HEK293T (cell line): Measurements from ENCODE around the gene NHP2.

ENCODE experiments used
- CTCF ChIA-PET: fragments of 350-600 bp; formaldehyde crosslinking; extraction: SDS; loops from one replicate; lab custom pipeline; 2021; ENCODE audit warnings: antibody characterized with exemption, inconsistent platforms; lab: Yijun Ruan, JAX
- POLR2A ChIA-PET: fragments of 350-600 bp; formaldehyde crosslinking; extraction: SDS; loops from one replicate; lab custom pipeline; 2020; ENCODE audit warnings: antibody characterized with exemption, inconsistent platforms; lab: Yijun Ruan, JAX
- DNase-seq: peaks from one replicate; pipeline ENCODE4 v3.0.0; 2012; ENCODE audit warnings: mixed read lengths; ENCODE audit errors: extremely low spot score
- ARNT ChIP-seq: fragments of 450-650 bp; IDR thresholded peaks from 2 replicates; pipeline ENCODE4 v1.6.1; 2017; ENCODE audit warnings: mild to moderate bottlenecking
- BHLHE40 ChIP-seq: fragments of 450-650 bp; IDR thresholded peaks from 2 replicates; pipeline ENCODE4 v1.6.1; 2016; ENCODE audit warnings: mild to moderate bottlenecking, moderate library complexity, borderline replicate concordance
- CTBP1 ChIP-seq: fragments of 450-650 bp; IDR thresholded peaks from 2 replicates; pipeline ENCODE4 v1.6.1; 2016; ENCODE audit warnings: borderline replicate concordance
- ELF4 ChIP-seq: fragments of 450-650 bp; IDR thresholded peaks from 2 replicates; pipeline ENCODE4 v1.6.1; 2017; ENCODE audit warnings: antibody characterized with exemption
- FOXA1 ChIP-seq: fragments of 450-650 bp; IDR thresholded peaks from 2 replicates; pipeline ENCODE4 v1.6.1; 2016; ENCODE audit warnings: mild to moderate bottlenecking
- FOXK2 ChIP-seq: fragments of 450-650 bp; IDR thresholded peaks from 2 replicates; pipeline ENCODE4 v1.6.1; 2016; ENCODE audit warnings: mild to moderate bottlenecking
- FOXM1 ChIP-seq: fragments of 450-650 bp; IDR thresholded peaks from 2 replicates; pipeline ENCODE4 v1.6.1; 2017; ENCODE audit warnings: mild to moderate bottlenecking, borderline replicate concordance
- HDGF ChIP-seq: fragments of 450-650 bp; IDR thresholded peaks from 2 replicates; pipeline ENCODE4 v1.6.1; 2017; ENCODE audit warnings: antibody characterized with exemption, borderline replicate concordance
- L3MBTL2 ChIP-seq: fragments of 450-650 bp; conservative IDR thresholded peaks from 2 replicates; pipeline ENCODE4 v1.6.1; 2016; ENCODE audit warnings: mild to moderate bottlenecking
- LEF1 ChIP-seq: fragments of 450-650 bp; IDR thresholded peaks from 2 replicates; pipeline ENCODE4 v1.6.1; 2017; ENCODE audit warnings: mild to moderate bottlenecking, borderline replicate concordance
- NFRKB ChIP-seq: fragments of 450-650 bp; IDR thresholded peaks from 2 replicates; pipeline ENCODE4 v1.6.1; 2016; ENCODE audit warnings: mild to moderate bottlenecking, moderate library complexity
- SP1 ChIP-seq: fragments of 450-650 bp; IDR thresholded peaks from 2 replicates; pipeline ENCODE4 v1.6.1; 2017
- SUZ12 ChIP-seq: fragments of 450-650 bp; IDR thresholded peaks from 2 replicates; pipeline ENCODE4 v1.6.1; 2016; ENCODE audit warnings: mild to moderate bottlenecking
- TARDBP ChIP-seq: fragments of 450-650 bp; IDR thresholded peaks from 2 replicates; pipeline ENCODE4 v1.6.1; 2016
- ZNF384 ChIP-seq: fragments of 450-650 bp; IDR thresholded peaks from 2 replicates; pipeline ENCODE4 v1.6.1; 2016
- TF ChIP-seq, protein P1 (sequence below): fragments of 450-650 bp; IDR thresholded peaks from 2 replicates; pipeline ENCODE4 v1.6.1; 2016

NHP2 gene

DNA sequence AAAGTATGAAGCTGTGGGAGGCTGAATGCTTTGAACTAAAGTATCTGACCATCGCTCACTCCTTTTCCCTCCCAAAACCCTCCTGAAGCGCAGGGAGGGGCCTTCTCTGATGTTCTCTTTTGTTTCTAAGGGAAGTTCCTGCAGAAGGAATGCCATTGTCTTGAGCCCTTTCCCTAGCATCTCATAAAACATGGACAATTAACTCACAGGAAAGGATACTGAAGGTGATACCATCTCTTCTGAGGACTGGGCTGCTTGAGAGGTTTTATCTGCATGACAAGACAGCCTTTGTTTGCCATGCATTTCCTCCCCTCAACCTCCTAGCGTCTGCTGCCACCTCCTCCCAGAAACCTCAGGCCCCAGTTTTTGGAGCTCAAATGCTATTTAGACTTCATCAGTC is 27.1 kb downstream of the NHP2 start:
- ChIA-PET CTCF (no interaction called here), POLR2A (no interaction called here)
- DNase-seq: no peak
- TF ChIP-seq, protein P1, sequence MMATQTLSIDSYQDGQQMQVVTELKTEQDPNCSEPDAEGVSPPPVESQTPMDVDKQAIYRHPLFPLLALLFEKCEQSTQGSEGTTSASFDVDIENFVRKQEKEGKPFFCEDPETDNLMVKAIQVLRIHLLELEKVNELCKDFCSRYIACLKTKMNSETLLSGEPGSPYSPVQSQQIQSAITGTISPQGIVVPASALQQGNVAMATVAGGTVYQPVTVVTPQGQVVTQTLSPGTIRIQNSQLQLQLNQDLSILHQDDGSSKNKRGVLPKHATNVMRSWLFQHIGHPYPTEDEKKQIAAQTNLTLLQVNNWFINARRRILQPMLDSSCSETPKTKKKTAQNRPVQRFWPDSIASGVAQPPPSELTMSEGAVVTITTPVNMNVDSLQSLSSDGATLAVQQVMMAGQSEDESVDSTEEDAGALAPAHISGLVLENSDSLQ: no peak
- TF ChIP-seq FOXM1 (no peak), CTBP1 (no peak), SP1 (no peak), ELF4 (no peak)

DNA sequence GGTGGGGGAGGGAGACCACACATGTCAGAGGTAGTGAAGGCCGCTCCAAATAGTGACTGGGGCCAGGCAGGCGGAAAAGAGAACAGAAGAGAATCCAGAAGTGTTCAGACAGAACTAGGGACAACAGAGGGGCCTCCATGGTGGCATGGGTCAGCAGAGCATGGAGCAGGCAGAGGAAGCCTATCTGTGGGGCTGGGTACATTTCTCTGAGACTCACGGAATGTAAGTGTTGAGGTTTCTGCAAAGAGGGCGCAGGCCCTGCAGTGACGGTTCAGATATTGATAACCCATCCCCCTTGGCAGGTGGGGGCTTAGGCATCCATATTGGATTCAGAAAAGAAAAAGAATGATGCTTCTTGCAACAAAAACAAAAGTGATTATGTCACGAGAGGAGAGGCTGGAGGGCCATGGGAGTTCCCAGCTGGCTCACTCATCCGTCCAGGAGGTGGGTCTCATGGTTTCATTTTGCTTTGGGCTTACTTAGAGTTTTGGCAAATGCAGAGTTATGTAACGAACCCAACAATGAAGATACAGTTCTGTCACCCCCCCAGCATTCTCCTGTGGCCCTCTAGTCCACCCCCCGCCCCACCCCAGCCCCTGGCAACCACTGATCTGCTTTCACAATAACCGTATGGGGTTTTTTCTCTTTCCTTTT is 28.3 kb downstream of the NHP2 start:
- no peak for TF ChIP-seq FOXM1
- TF ChIP-seq CTBP1: no peak
- TF ChIP-seq TARDBP: no peak
- TF ChIP-seq NFRKB: no peak
- TF ChIP-seq ELF4: no peak
- TF ChIP-seq L3MBTL2: no peak
- TF ChIP-seq SP1: no peak
- no peak for TF ChIP-seq FOXK2
- TF ChIP-seq ARNT: no peak
- TF ChIP-seq ZNF384: no peak
- TF ChIP-seq BHLHE40: no peak
- no peak for TF ChIP-seq HDGF
- no peak for TF ChIP-seq FOXA1
- no peak for TF ChIP-seq SUZ12
- TF ChIP-seq, protein P1: no peak
- TF ChIP-seq LEF1: no peak
- CTCF ChIA-PET: no interaction called here
- DNase-seq: no peak
- POLR2A ChIA-PET: no interaction called here

DNA sequence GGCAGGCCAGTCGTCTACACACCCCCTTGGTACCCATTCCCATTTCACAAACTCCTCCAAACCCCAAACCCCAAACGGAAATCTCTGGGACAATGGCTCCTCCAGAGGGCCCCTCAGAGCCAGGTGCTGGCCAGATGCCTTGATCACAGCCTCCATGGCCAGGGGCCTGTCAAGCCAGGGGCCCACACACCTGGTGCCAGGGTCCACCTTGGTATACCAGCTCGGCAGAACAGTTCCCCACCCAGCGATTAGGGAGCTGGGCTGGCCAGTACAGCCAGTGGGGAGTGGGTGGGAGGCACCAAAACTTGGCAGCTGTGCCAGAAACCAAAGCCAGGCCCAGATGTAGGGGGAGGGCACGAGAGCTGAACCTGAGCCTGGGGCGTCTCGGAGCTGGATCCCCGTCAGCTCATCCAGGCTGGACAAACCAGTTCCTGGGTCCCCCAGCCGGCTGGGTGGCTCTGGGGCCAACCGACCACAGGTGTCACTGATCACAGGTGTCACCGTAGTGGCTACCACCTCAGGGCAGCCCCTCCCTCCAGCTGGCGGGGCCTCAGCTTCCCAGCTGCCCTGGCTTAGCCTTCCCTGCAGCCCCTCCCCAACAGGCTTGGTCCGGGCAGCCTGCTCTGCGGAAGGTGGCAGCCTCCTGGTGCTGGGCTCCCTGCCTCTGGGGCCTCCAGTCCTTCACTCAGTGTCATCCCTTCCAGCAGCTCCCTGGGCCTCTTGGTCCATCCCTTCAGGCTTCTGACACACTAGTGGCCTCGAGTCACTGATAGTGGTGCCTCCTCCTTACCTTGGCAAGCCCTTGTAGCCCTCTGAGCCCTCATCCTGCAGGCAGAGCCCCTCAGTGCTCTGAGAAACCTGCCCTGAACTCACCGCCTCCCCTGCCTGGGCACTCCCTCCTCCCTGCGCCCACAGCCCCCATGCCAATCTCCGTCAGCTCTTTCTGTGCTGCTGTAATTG is 29.4 kb downstream of the NHP2 start:
- no peak for TF ChIP-seq ZNF384
- TF ChIP-seq BHLHE40: no peak
- TF ChIP-seq TARDBP: no peak
- no peak for TF ChIP-seq FOXM1
- no peak for TF ChIP-seq ELF4
- TF ChIP-seq LEF1: no peak
- no peak for TF ChIP-seq CTBP1
- no peak for TF ChIP-seq NFRKB
- POLR2A ChIA-PET: no interaction called here
- no peak for DNase-seq
- CTCF ChIA-PET: interaction anchor here (0.7 kb wide), 1 partner anchor 49 kb away, joined by 4 read pairs; no protein-coding TSS in a partner anchor

DNA sequence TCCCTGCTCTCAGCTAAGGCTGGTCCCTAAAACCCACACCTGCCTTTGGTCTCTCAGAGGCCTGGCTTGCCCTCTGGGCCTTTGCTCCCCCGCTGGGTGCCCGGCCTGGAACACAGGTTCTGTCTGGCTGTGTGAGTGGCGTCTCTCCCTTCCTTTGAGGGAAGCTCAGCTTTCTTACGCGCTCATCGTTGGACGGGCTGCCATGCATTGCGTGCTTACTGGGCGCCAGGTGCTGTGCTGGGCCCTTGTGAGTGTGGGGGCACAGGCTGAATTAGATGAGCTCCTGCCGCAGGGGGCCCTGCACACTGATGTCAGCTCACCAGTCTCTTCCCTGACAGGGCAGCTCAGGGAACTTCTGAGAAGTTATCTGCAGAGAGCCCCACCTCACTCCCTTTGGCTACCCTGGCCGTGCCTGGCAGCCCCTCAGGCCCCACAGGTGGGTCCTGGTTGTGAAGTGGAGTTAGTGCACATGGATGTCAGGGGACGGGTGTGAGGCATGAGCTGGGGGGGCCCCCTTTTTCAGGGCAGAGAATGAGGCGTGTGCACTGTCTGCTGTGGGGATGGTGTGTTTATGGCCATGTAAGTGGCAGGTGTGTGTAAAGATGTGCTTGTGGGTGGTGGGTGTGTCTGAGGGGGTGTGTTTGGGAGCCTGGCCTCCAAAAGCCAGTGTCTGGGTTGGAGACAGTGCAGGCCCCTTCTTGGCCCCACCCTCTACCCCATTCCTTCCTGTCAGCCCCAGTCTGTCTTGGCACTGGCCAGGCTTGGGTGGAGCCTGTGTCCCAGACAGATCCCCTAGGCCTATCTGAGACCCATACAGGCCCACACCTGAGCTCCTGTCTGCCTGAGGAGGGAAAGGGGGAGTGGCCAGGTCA is 30.4 kb downstream of the NHP2 start:
- TF ChIP-seq ELF4 (no peak), SP1 (no peak), L3MBTL2 (no peak)
- ChIA-PET CTCF (no interaction called here), POLR2A (interaction anchor here (0.7 kb wide), 1 partner anchor 9 kb away, joined by 3 read pairs; no protein-coding TSS in a partner anchor)
- DNase-seq: no peak

DNA sequence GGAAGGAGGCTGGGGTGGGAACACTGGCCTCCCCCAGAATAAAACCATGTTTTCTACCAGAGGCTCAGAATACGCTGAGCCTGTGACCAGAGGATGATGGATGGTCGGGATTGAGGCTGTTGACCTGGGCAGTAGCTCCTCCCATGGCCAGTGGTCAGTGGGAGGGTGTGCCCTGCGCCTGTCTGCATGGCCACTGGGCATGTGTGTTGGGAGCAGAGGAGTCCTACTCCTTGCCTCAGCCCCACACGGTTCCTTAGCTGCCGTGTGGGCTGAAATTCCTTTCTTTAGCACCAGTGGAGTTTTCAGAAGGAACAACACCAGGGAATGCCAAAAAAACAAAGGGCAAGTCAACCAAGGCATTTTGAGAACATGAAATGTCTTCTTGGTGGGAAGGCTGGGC is 31.3 kb downstream of the NHP2 start:
- no peak for TF ChIP-seq FOXK2
- no peak for TF ChIP-seq SUZ12
- no peak for TF ChIP-seq LEF1
- no peak for TF ChIP-seq ARNT
- TF ChIP-seq ELF4: no peak
- TF ChIP-seq FOXM1: no peak
- no peak for TF ChIP-seq ZNF384
- no peak for TF ChIP-seq FOXA1
- TF ChIP-seq, protein P1: no peak
- TF ChIP-seq NFRKB: no peak
- no peak for TF ChIP-seq L3MBTL2
- TF ChIP-seq TARDBP: no peak
- no peak for TF ChIP-seq HDGF
- TF ChIP-seq BHLHE40: no peak
- TF ChIP-seq CTBP1: no peak
- no peak for TF ChIP-seq SP1
- ChIA-PET POLR2A (no interaction called here), CTCF (no interaction called here)
- DNase-seq: no peak
